GM19238 (cell line): ENCODE results near the gene PAQR5.
"Not testable (repeated sequence)": the region's sequence is repeated elsewhere in the genome, so short reads cannot be mapped to it uniquely, and the experiment has no call there.

ENCODE experiments used
- DNase-seq: peaks from one replicate; pipeline ENCODE4 v3.0.0; 2011; ENCODE audit warnings: low spot score; ENCODE audit not compliant: insufficient read length

Gene PAQR5

GRCh38 chr15:69298697-69299441 lies at the start of gene PAQR5:
Gene PAQR5, plus strand, starts transcription at chr15:69298912. Its CDS starts 61,169 bp downstream, at chr15:69360081.
- no peak for DNase-seq

GRCh38 chr15:69253156-69253555 lies 45.6 kb upstream of the PAQR5 start:
- no peak for DNase-seq

GRCh38 chr15:69265347-69265955 lies 33.3 kb upstream of the PAQR5 start:
- DNase-seq = no peak

GRCh38 chr15:69271217-69271616 lies 27.5 kb upstream of the PAQR5 start:
- DNase-seq = no peak

GRCh38 chr15:69272139-69272538 lies 26.6 kb upstream of the PAQR5 start:
- no peak for DNase-seq

- no peak for DNase-seq
Measured at GRCh38 chr15:69272891-69273290, 25.8 kb upstream of the PAQR5 start.

GRCh38 chr15:69275074-69275670 lies 23.5 kb upstream of the PAQR5 start:
- no peak for DNase-seq

GRCh38 chr15:69275933-69276560 lies 22.7 kb upstream of the PAQR5 start:
- DNase-seq = no peak

GRCh38 chr15:69277316-69277715 lies 21.4 kb upstream of the PAQR5 start:
- no peak for DNase-seq

- DNase-seq = no peak
Measured at GRCh38 chr15:69279636-69280035, 19.1 kb upstream of the PAQR5 start.

GRCh38 chr15:69280783-69281182 lies 17.9 kb upstream of the PAQR5 start:
- no peak for DNase-seq

- no peak for DNase-seq
Measured at GRCh38 chr15:69282104-69282743, 16.5 kb upstream of the PAQR5 start.

GRCh38 chr15:69285834-69286233 lies 12.9 kb upstream of the PAQR5 start:
- DNase-seq = no peak

- DNase-seq = no peak
Measured at GRCh38 chr15:69288011-69288410, 10.7 kb upstream of the PAQR5 start.

- DNase-seq = no peak
Measured at GRCh38 chr15:69288531-69289341, 10.0 kb upstream of the PAQR5 start.

- DNase-seq = no peak
Measured at GRCh38 chr15:69289342-69290146, 9.2 kb upstream of the PAQR5 start.

GRCh38 chr15:69290346-69291164 lies 8.2 kb upstream of the PAQR5 start:
- DNase-seq = no peak

GRCh38 chr15:69291651-69292050 lies 7.1 kb upstream of the PAQR5 start:
- DNase-seq = not testable (repeated sequence)

GRCh38 chr15:69292826-69293420 lies 5.8 kb upstream of the PAQR5 start:
- no peak for DNase-seq
